Hepatocyte (in vitro differentiated cells): Measurements from ENCODE around the gene APOB. TPM values are rescaled to one million over a fixed set of nuclear protein-coding genes. Genes with fewer than 3 reads are reported as not detected.

Experiments
- DNase-seq: peaks from one replicate; pipeline ENCODE4 v3.0.0-alpha.2; 2016; ENCODE audit warnings: low spot score
- H2AFZ ChIP-seq: fragments of 200-600 bp; sonication (generic); 2 replicates; pipeline ENCODE4 v1.6.0; 2016; ENCODE audit warnings: antibody characterized with exemption, mild to moderate bottlenecking
- H3K27ac ChIP-seq: fragments of 200-600 bp; sonication (generic); 2 replicates; pipeline ENCODE4 v1.5.1; 2016; ENCODE audit warnings: mild to moderate bottlenecking
- H3K27me3 ChIP-seq: fragments of 200-600 bp; sonication (generic); 2 replicates; pipeline ENCODE4 v1.6.1; 2016
- H3K36me3 ChIP-seq: fragments of 200-600 bp; sonication (generic); replicated peaks from 2 replicates; pipeline ENCODE4 v1.5.1; 2016; ENCODE audit warnings: low read depth; ENCODE audit not compliant: insufficient read depth
- H3K4me1 ChIP-seq: fragments of 200-600 bp; sonication (generic); 2 replicates; pipeline ENCODE4 v1.5.1; 2016; ENCODE audit warnings: mild to moderate bottlenecking, moderate library complexity; ENCODE audit not compliant: insufficient read depth
- H3K4me2 ChIP-seq: fragments of 200-600 bp; sonication (generic); 2 replicates; pipeline ENCODE4 v1.6.0; 2016
- H3K4me3 ChIP-seq: fragments of 200-600 bp; sonication (generic); 2 replicates; pipeline ENCODE4 v1.5.1; 2016; ENCODE audit warnings: mild to moderate bottlenecking
- H3K79me2 ChIP-seq: fragments of 200-600 bp; sonication (generic); 2 replicates; pipeline ENCODE4 v1.6.0; 2017; ENCODE audit warnings: mild to moderate bottlenecking
- H3K9me2 ChIP-seq: fragments of 200-600 bp; sonication (generic); replicated peaks from 2 replicates; pipeline ENCODE4 v1.6.0; 2017; ENCODE audit warnings: mild to moderate bottlenecking; ENCODE audit not compliant: insufficient read depth
- H3K9me3 ChIP-seq: fragments of 200-600 bp; sonication (generic); 2 replicates; pipeline ENCODE4 v1.5.1; 2016; ENCODE audit warnings: low read depth, mild to moderate bottlenecking
- H4K20me1 ChIP-seq: fragments of 200-600 bp; sonication (generic); 2 replicates; pipeline ENCODE4 v1.6.0; 2016; ENCODE audit warnings: mild to moderate bottlenecking; ENCODE audit not compliant: insufficient read depth, poor library complexity, severe bottlenecking
- EZH2 ChIP-seq: fragments of 200-600 bp; sonication (generic); IDR thresholded peaks from 2 replicates; pipeline ENCODE4 v1.6.1; 2016; ENCODE audit warnings: antibody characterized with exemption, mild to moderate bottlenecking, borderline replicate concordance
- EZH2phosphoT487 ChIP-seq: fragments of 200-600 bp; sonication (generic); IDR thresholded peaks from one replicate; pipeline ENCODE4 v1.6.1; 2018; ENCODE audit warnings: antibody characterized with exemption, mild to moderate bottlenecking, low read depth, moderate library complexity; ENCODE audit not compliant: unreplicated experiment, severe bottlenecking
- WGBS: methylation state at CpG from one replicate; pipeline ENCODE4 v1.1.6; 2016; ENCODE audit warnings: low lambda C conversion rate; ENCODE audit errors: missing lambda C conversion rate; 5-methylcytosine and 5-hydroxymethylcytosine counted together
- polyA plus RNA-seq: library from polyadenylated mRNA; unstranded; fragments of >200 nt; fragmentation: Nextera tagmentation; extraction: Ambion mirVana; gene quantifications from 2 replicates; pipeline ENCODE4 v1.2.1, GENCODE V29; 2016
- total RNA-seq: library from RNA; depleted of rRNA; stranded (reverse); fragments of >200 nt; gene quantifications from 2 replicates; pipeline ENCODE4 v1.2.3, GENCODE V29; 2014
- TF ChIP-seq, protein P1 (sequence below): fragments of 200-600 bp; sonication (generic); IDR thresholded peaks from 2 replicates; pipeline ENCODE4 v1.5.1; 2016; ENCODE audit warnings: antibody characterized with exemption, mild to moderate bottlenecking; ENCODE audit not compliant: poor library complexity

Gene APOB
- total and polyA plus RNA-seq, 2 experiments from 2014 or later, result 184 to 814 TPM

DNA sequence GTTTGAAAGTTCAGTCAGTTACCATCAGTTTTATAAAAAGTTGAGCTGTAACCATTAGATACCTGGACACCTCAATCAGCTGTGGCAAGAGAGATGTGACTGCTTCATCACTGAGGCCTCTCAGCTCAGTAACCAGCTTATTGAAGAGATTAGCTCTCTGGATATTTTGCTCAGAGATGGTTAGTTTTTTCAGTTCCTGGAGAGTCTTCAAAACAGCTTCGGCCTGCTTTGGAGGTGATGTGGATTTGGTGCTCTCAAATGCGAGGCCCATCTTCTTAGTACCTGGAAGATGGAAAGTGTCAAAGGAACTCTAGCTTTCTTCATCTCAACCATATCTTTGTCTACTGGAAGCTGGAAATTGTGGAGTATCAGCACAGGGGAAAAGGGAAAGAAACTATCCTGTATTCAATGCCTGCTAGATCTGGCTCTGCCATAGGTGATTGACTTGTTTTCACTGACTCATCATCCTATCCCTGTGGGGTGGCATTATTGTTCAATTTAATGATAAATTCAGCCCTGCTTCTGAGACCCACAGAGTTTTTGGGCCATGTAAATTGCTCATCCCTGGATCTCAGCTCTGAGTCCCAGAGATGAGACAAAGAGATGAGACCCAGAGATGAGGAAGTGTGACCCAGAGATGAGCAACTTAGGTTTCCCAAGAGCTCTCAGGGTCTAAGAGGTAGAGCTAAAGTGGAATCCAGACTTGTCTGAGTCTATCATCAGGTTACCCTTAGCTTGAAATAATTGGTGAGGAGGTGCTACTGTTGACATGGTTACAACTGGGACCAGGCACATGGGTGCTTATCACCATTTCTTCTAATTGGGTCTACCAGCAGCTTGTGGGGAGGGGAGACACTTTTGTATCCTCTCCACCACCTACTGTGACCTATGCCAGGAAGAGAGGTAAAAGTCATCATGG lies 10.4 kb downstream of the APOB start:
- no peaks in the 10 kb centered on the region for H3K9me3 ChIP-seq
- WGBS, result 88% methylated on average over 2 of the region's 2 CpGs
- H3K79me2 ChIP-seq, result no peaks in the 10 kb centered on the region
- H3K36me3 ChIP-seq, result no peaks in the 10 kb centered on the region
- H3K4me1 ChIP-seq, result no peaks in the 10 kb centered on the region
- no peak overlapping the region for H3K4me3 ChIP-seq
- H3K4me2 ChIP-seq, result no peak overlapping the region
- DNase-seq, result no peak
- H3K9me2 ChIP-seq, result no peaks in the 10 kb centered on the region
- no peak overlapping the region for H2AFZ ChIP-seq
- H4K20me1 ChIP-seq, result no peaks in the 10 kb centered on the region
- TF ChIP-seq, protein P1, sequence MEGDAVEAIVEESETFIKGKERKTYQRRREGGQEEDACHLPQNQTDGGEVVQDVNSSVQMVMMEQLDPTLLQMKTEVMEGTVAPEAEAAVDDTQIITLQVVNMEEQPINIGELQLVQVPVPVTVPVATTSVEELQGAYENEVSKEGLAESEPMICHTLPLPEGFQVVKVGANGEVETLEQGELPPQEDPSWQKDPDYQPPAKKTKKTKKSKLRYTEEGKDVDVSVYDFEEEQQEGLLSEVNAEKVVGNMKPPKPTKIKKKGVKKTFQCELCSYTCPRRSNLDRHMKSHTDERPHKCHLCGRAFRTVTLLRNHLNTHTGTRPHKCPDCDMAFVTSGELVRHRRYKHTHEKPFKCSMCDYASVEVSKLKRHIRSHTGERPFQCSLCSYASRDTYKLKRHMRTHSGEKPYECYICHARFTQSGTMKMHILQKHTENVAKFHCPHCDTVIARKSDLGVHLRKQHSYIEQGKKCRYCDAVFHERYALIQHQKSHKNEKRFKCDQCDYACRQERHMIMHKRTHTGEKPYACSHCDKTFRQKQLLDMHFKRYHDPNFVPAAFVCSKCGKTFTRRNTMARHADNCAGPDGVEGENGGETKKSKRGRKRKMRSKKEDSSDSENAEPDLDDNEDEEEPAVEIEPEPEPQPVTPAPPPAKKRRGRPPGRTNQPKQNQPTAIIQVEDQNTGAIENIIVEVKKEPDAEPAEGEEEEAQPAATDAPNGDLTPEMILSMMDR, result no peak
- TF ChIP-seq EZH2 (no peak), EZH2phosphoT487 (no peak)
- no peak overlapping the region for H3K27ac ChIP-seq
- H3K27me3 ChIP-seq, result no peaks in the 10 kb centered on the region

DNA sequence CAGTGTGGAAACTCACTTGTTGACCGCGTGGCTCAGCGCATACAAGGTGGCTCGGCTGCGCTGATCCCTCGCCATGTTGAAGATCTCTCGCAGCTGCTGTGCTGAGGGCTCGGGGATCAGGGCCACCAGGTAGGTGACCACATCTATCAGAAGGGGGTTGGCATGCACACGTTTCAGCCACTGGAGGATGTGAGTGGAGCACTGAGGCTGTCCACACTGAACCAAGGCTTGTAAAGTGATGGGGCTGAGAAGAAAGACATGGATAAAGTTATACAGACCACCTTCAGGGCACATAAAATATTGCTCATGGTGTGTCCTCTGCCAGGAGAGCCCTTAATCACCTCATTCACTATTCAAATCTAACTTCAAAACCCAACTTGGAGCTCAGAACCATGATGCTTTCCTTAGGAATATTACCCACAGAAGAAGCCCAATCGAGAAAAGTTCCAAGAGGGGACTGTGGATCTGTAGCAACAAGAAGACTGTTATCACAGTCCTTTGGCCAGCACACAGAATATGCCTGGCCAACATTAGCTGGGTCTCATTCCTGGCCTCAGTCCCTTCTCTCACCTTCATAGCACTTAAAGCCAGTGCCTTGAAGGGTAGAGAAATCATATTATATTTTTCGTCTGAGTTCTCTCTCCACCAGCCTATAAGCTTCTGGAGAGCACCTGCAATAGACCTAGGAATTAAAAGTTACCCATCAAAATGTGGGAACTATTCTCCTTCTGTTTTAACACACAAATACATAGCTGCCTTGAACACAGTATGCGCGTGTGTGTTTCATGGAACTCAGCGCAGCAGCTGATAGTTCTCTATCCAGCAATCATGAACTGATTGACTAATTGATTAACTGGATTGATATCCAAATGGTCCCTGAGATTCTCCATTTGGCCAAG lies 11.3 kb downstream of the APOB start:
- no peaks in the 10 kb centered on the region for H3K4me1 ChIP-seq
- H2AFZ ChIP-seq, result no peak overlapping the region
- no peaks in the 10 kb centered on the region for H3K9me3 ChIP-seq
- DNase-seq, result no peak
- 91% methylated on average over 14 of the region's 14 CpGs for WGBS
- TF ChIP-seq, protein P1, result no peak
- H3K36me3 ChIP-seq, result no peaks in the 10 kb centered on the region
- H3K4me2 ChIP-seq, result no peak overlapping the region
- no peaks in the 10 kb centered on the region for H3K79me2 ChIP-seq
- no peak overlapping the region for H3K27ac ChIP-seq
- no peak overlapping the region for H3K4me3 ChIP-seq
- no peaks in the 10 kb centered on the region for H4K20me1 ChIP-seq
- H3K9me2 ChIP-seq, result no peaks in the 10 kb centered on the region
- no peaks in the 10 kb centered on the region for H3K27me3 ChIP-seq

DNA sequence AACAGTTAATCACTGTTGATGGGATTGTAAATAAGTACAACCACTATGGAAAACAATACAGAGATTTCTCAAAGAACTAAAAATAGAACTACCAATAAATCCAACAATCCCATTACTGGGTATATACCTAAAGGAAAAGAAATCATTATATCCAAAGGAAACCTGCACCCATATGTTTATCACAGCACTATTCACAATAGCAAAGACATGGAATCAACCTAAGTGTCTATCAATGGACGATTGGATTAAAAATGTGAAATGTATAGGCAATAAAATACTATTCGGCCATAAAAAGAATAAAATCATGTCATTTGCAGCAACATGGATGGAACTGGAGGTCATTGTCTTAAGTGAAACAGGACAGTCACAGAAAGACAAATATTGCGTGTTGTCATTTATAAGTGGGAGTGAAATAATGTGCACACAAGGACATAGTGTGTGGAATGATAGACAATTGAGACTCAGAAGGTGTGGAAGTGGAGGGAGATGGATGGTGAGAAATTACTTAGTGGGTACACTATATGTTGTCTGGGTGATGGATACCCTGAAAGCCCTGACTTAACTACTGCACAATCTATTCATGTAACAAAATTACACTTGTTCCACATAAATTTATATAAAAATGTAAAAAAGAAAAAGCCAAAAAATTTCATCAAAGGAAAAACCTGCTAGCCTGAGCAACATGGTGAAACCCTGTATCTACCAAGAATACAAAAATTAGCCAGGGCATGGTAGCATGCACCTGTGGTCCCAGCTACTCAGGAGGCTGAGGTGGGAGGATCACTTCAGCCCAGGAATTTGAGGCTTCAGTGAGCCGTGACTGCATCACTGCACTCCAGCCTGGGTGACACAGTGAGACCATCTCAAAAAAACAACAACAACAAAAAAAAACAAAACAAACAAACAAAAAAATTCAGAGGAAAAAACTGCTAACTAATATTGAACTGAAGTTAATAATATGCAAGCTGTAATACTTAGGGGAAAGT lies 12.6 kb downstream of the APOB start:
- H3K36me3 ChIP-seq, result no peaks in the 10 kb centered on the region
- H3K4me3 ChIP-seq, result no peak overlapping the region
- no peaks in the 10 kb centered on the region for H3K4me1 ChIP-seq
- H4K20me1 ChIP-seq, result no peaks in the 10 kb centered on the region
- H3K79me2 ChIP-seq, result no peaks in the 10 kb centered on the region
- H2AFZ ChIP-seq, result no peak overlapping the region
- TF ChIP-seq, protein P1, result no peak
- TF ChIP-seq EZH2, result no peak
- TF ChIP-seq EZH2phosphoT487, result no peak
- H3K9me2 ChIP-seq, result no peaks in the 10 kb centered on the region
- no peak overlapping the region for H3K27ac ChIP-seq
- 90% methylated on average over 4 of the region's 4 CpGs for WGBS
- H3K27me3 ChIP-seq, result no peaks in the 10 kb centered on the region
- no peak for DNase-seq
- no peak overlapping the region for H3K4me2 ChIP-seq
- H3K9me3 ChIP-seq, result no peaks in the 10 kb centered on the region
